GM13976 (cell line): ENCODE results near the gene CD300A.

ENCODE experiments used
- DNase-seq: peaks from one replicate; pipeline ENCODE4 v3.0.0; 2012; ENCODE audit warnings: low spot score
- CTCF ChIP-seq: IDR thresholded peaks from 2 replicates; pipeline ENCODE4 v1.5.1; 2012; ENCODE audit warnings: borderline replicate concordance, mild to moderate bottlenecking; ENCODE audit not compliant: insufficient read depth; ENCODE audit errors: extremely low read depth, missing control alignments, control extremely low read depth
- in situ Hi-C: fragments of 300-500 bp; cut with MboI; formaldehyde crosslinking; loops from one replicate; pipeline ENCODE4 v1.12.0; 2022; ENCODE audit warnings: low sequenced_read_pairs, mixed read lengths, inconsistent platforms; ENCODE audit not compliant: unreplicated experiment

Gene CD300A

GRCh38 chr17:74460996-74461395, 5.4 kb upstream of the CD300A start:
- no peak for TF ChIP-seq CTCF
- DNase-seq = no peak
- in situ Hi-C loops = no loop called here

- TF ChIP-seq CTCF = no peak
- in situ Hi-C loops = no loop called here
- DNase-seq = no peak
Observed at GRCh38 chr17:74461611-74462010, 4.8 kb upstream of the CD300A start.

GRCh38 chr17:74464730-74465377, 1.6 kb upstream of the CD300A start:
- TF ChIP-seq CTCF = no peak
- DNase-seq = no peak
- in situ Hi-C loops = no loop called here

GRCh38 chr17:74465378-74466110, 890 bp upstream of the CD300A start:
- no peak for TF ChIP-seq CTCF
- no peak for DNase-seq
- in situ Hi-C loops = no loop called here

GRCh38 chr17:74466828-74467184, 372 bp downstream of the CD300A start:
- in situ Hi-C loops = no loop called here

More at GRCh38 chr17:74466828-74467184, 372 bp downstream of the CD300A start:
- TF ChIP-seq CTCF = no peak
- DNase-seq = no peak
